Upper lobe of left lung (tissue), 4 donors: ENCODE measurements around the gene ITK.

ENCODE experiments used
- CTCF ChIP-seq, 6 experiments: fragments of 450-650 bp in 4 of 6; fragments of 200-600 bp in 2 of 6; sonication (generic) in 2 of 6; IDR thresholded peaks; one replicate each; pipeline ENCODE4 v1.5.1; 2016 to 2019; ENCODE audit warnings: antibody characterized with exemption in 6 of 6
- POLR2A ChIP-seq, 4 donors: fragments of 450-650 bp; IDR thresholded peaks; one replicate each; pipeline ENCODE4 v1.5.1; 2016 to 2017; ENCODE audit warnings: antibody characterized with exemption in 4 of 4, mild to moderate bottlenecking in 2 of 4
- POLR2AphosphoS5 ChIP-seq, 2 donors: sonication (generic); formaldehyde crosslinking; IDR thresholded peaks; one replicate each; pipeline ENCODE4 v1.5.1; 2017; ENCODE audit warnings: antibody characterized with exemption in 2 of 2

GRCh38 chr5:157259699-157260098 lies 79.1 kb downstream of the ITK start:
- no peak for TF ChIP-seq CTCF (IDR thresholded peaks at IDR 0.05)
- no peak for TF ChIP-seq POLR2AphosphoS5 (IDR thresholded peaks at IDR 0.05)
- TF ChIP-seq POLR2A (IDR thresholded peaks at IDR 0.05) = no peak
